Ascending aorta (tissue), 2 donors: ENCODE results near the gene KAZN. TPM values are rescaled to one million over a fixed set of nuclear protein-coding genes. Genes with fewer than 3 reads are reported as not detected.

Experiments
- DNase-seq, 2 donors: peaks; one replicate each; pipeline ENCODE4 v3.0.0-alpha.2; 2019; ENCODE audit warnings: low spot score in 2 of 2
- H3K27ac ChIP-seq, 2 donors: fragments of 200-600 bp; sonication (generic); one replicate each; pipeline ENCODE4 v1.5.1; 2016 to 2017; ENCODE audit warnings: mild to moderate bottlenecking in 1 of 2
- H3K27me3 ChIP-seq: fragments of 200-600 bp; sonication (generic); one replicate; pipeline ENCODE4 v1.5.1; 2017
- H3K36me3 ChIP-seq, 2 donors: fragments of 200-600 bp; sonication (generic); one replicate each; pipeline ENCODE4 v1.5.1; 2016
- H3K4me1 ChIP-seq, 2 donors: fragments of 200-600 bp; sonication (generic); one replicate each; pipeline ENCODE4 v1.5.1; 2016 to 2017; ENCODE audit warnings: mild to moderate bottlenecking in 1 of 2
- H3K4me3 ChIP-seq, 2 donors: fragments of 200-600 bp; sonication (generic); one replicate each; pipeline ENCODE4 v1.5.1; 2016 to 2017; ENCODE audit warnings: mild to moderate bottlenecking in 1 of 2
- H3K9me3 ChIP-seq, 2 donors: fragments of 200-600 bp; sonication (generic); one replicate each; pipeline ENCODE4 v1.5.1; 2016
- CTCF ChIP-seq, 3 experiments: fragments of 200-600 bp in 2 of 3; fragments of 450-650 bp in 1 of 3; sonication (generic) in 2 of 3; IDR thresholded peaks; one replicate each; pipeline ENCODE4 v1.5.1; 2016 to 2019; ENCODE audit warnings: antibody characterized with exemption in 3 of 3, mild to moderate bottlenecking in 1 of 3, moderate library complexity in 1 of 3
- intact Hi-C: fragments of 100-400 bp; cut with DNase I; formaldehyde crosslinking; loops from one replicate; pipeline ENCODE4 v1.15.1; 2023
- total RNA-seq: library from RNA; depleted of rRNA; stranded (reverse); fragments of >200 nt; gene quantifications from one replicate; pipeline ENCODE4 v1.1.0, GENCODE V29; 2016

The KAZN gene
- total RNA-seq, 1 donor from 2014 or later: 58.5 TPM

- TF ChIP-seq CTCF (IDR thresholded peaks at IDR 0.05): no peak
- no peak for DNase-seq
- peaks cover 0 to 23% of the 10 kb centered on the region in 2 donors for H3K36me3 ChIP-seq
- no peaks in the 10 kb centered on the region for H3K9me3 ChIP-seq
- H3K27ac ChIP-seq: peak overlapping the region in 1 of 2 donors; percentile 27
- H3K27me3 ChIP-seq: no peaks in the 10 kb centered on the region
- peaks cover 0 to 2% of the 10 kb centered on the region in 2 donors for H3K4me1 ChIP-seq
- no peak overlapping the region for H3K4me3 ChIP-seq
- intact Hi-C loops: no loop called here
These were observed 469.7 kb downstream of the KAZN start for GRCh38 chr1:15068152-15068551.

DNA sequence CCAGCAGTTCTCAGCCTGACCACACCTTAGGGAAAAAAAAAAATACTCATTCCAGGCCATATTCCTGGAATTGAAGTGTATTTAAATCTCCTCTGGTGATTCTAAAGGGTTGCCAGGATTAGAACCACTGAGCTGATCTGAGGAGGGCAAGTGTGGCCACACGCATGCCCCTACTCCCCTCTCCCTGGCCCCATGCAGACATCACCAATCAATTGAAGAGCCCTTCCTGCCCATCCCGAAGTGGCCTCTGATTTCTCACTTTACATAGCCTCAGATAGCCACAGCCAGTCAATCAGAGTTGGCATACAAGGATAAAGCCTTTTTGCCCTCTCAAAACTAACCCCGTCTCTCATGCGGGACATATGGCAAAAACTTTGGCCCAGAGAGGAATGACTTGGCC is 470.5 kb downstream of the KAZN start:
- H3K4me3 ChIP-seq: no peak overlapping the region
- no peak for DNase-seq
- no peaks in the 10 kb centered on the region for H3K9me3 ChIP-seq
- TF ChIP-seq CTCF (IDR thresholded peaks at IDR 0.05): no peak
- H3K27ac ChIP-seq: no peak overlapping the region
- peaks cover 0 to 15% of the 10 kb centered on the region in 2 donors for H3K36me3 ChIP-seq
- H3K27me3 ChIP-seq: no peaks in the 10 kb centered on the region
- intact Hi-C loops: no loop called here
- peaks cover 0 to 2% of the 10 kb centered on the region in 2 donors for H3K4me1 ChIP-seq

- no peaks in the 10 kb centered on the region for H3K27me3 ChIP-seq
- H3K36me3 ChIP-seq: peaks cover 0 to 6% of the 10 kb centered on the region in 2 donors
- TF ChIP-seq CTCF (IDR thresholded peaks at IDR 0.05): no peak
- H3K4me1 ChIP-seq: peaks cover 0 to 2% of the 10 kb centered on the region in 2 donors
- DNase-seq: no peak
- no peak overlapping the region for H3K27ac ChIP-seq
- H3K9me3 ChIP-seq: no peaks in the 10 kb centered on the region
- H3K4me3 ChIP-seq: no peak overlapping the region
- intact Hi-C loops: no loop called here
These were observed 471.8 kb downstream of the KAZN start for GRCh38 chr1:15070145-15070748.

- intact Hi-C loops: no loop called here
- TF ChIP-seq CTCF (IDR thresholded peaks at IDR 0.05): no peak
- DNase-seq: no peak
- no peaks in the 10 kb centered on the region for H3K27me3 ChIP-seq
- no peak overlapping the region for H3K27ac ChIP-seq
- peaks cover 0 to 2% of the 10 kb centered on the region in 2 donors for H3K4me1 ChIP-seq
- H3K36me3 ChIP-seq: no peaks in the 10 kb centered on the region
- H3K9me3 ChIP-seq: no peaks in the 10 kb centered on the region
- no peak overlapping the region for H3K4me3 ChIP-seq
These were observed 473.5 kb downstream of the KAZN start for GRCh38 chr1:15071936-15072335.

GRCh38 chr1:15073799-15074308 is 475.4 kb downstream of the KAZN start:
- no peak for DNase-seq
- H3K27ac ChIP-seq: no peak overlapping the region
- no peak overlapping the region for H3K4me3 ChIP-seq
- H3K9me3 ChIP-seq: no peaks in the 10 kb centered on the region
- no peaks in the 10 kb centered on the region for H3K36me3 ChIP-seq
- TF ChIP-seq CTCF (IDR thresholded peaks at IDR 0.05): no peak
- H3K4me1 ChIP-seq: no peaks in the 10 kb centered on the region
- intact Hi-C loops: no loop called here
- H3K27me3 ChIP-seq: no peaks in the 10 kb centered on the region
